ENCODE data around the gene TMCO2. TPM values are rescaled to one million over a fixed set of nuclear protein-coding genes. Genes with fewer than 3 reads are reported as not detected.
A peak's percentile ranks its signal among the peaks of the same experiment; 100 is the strongest.

Gene TMCO2
- total RNA-seq, 1 experiment from 2014 or later = not detected

DNA sequence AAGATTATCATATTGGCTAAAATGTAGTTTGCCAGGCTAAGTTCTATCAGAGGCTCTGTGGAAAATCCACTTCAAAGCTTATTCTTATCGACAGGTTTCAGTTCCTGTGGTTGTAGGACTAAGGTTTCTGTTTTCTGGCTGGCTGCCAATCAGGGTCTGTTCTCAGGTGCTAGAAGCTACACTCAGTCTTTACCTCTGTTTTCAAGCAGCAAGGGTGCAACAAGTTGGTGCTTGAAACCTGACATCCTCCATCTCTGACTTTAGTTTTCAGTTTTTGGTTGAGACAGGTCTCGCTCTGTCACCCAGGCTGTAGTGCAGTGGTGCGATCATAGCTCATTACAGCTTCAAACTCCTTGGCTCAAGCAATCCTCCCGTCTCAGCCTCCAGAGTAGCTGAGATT lies 15.3 kb upstream of the TMCO2 start:
- Mint-ChIP-seq H3K9me3 (ENCODE audit: low read depth, unreplicated experiment) (no peaks in the 10 kb centered on the region), H3K27ac (ENCODE audit: unreplicated experiment) (no peak overlapping the region), H3K27me3 (ENCODE audit: unreplicated experiment) (no peaks in the 10 kb centered on the region), H3K4me1 (ENCODE audit: low read depth, unreplicated experiment) (no peaks in the 10 kb centered on the region), H3K36me3 (ENCODE audit: insufficient read depth, unreplicated experiment) (peaks cover 15% of the 10 kb centered on the region), H3K4me3 (ENCODE audit: low read depth, unreplicated experiment) (no peak overlapping the region)
- no TSS peak for BruUV-seq (replicated peaks)
- no peak for DNase-seq
- CTCF ChIA-PET = no interaction called here
- TF ChIP-seq, protein P1, sequence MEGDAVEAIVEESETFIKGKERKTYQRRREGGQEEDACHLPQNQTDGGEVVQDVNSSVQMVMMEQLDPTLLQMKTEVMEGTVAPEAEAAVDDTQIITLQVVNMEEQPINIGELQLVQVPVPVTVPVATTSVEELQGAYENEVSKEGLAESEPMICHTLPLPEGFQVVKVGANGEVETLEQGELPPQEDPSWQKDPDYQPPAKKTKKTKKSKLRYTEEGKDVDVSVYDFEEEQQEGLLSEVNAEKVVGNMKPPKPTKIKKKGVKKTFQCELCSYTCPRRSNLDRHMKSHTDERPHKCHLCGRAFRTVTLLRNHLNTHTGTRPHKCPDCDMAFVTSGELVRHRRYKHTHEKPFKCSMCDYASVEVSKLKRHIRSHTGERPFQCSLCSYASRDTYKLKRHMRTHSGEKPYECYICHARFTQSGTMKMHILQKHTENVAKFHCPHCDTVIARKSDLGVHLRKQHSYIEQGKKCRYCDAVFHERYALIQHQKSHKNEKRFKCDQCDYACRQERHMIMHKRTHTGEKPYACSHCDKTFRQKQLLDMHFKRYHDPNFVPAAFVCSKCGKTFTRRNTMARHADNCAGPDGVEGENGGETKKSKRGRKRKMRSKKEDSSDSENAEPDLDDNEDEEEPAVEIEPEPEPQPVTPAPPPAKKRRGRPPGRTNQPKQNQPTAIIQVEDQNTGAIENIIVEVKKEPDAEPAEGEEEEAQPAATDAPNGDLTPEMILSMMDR (IDR thresholded peaks at IDR 0.05; ENCODE audit: unreplicated experiment) = no peak
- intact Hi-C loops (cut with micrococcal nuclease; ENCODE audit: unreplicated experiment) = no loop called here

DNA sequence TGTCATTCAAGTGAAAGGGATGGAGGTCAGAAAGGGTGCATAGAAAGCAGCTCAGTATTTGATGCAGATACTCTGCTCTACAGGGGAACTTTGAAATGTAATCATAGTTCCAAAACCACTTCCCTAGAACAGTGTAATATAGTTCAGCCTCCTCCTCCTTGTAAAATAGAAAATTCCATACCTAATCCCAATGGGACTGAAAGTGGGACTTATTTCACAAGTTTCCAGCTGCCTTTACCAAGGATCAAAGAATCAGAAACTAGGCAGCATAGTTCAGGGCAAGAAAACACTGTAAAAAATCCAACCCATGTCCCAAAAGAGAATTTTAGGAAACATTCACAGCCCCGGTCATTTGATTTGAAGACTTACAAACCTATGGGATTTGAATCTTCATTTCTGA lies 8.1 kb upstream of the TMCO2 start:
- Mint-ChIP-seq H3K4me3 (ENCODE audit: low read depth, unreplicated experiment) (no peak overlapping the region), H3K27me3 (ENCODE audit: unreplicated experiment) (no peaks in the 10 kb centered on the region), H3K4me1 (ENCODE audit: low read depth, unreplicated experiment) (peaks cover 10% of the 10 kb centered on the region), H3K36me3 (ENCODE audit: insufficient read depth, unreplicated experiment) (peaks cover 6% of the 10 kb centered on the region), H3K27ac (ENCODE audit: unreplicated experiment) (no peak overlapping the region), H3K9me3 (ENCODE audit: low read depth, unreplicated experiment) (no peaks in the 10 kb centered on the region)
- CTCF ChIA-PET = no interaction called here
- TF ChIP-seq, protein P1 (IDR thresholded peaks at IDR 0.05; ENCODE audit: unreplicated experiment) = no peak
- BruUV-seq (replicated peaks) = no TSS peak
- intact Hi-C loops (cut with micrococcal nuclease; ENCODE audit: unreplicated experiment) = no loop called here
- DNase-seq = no peak

DNA sequence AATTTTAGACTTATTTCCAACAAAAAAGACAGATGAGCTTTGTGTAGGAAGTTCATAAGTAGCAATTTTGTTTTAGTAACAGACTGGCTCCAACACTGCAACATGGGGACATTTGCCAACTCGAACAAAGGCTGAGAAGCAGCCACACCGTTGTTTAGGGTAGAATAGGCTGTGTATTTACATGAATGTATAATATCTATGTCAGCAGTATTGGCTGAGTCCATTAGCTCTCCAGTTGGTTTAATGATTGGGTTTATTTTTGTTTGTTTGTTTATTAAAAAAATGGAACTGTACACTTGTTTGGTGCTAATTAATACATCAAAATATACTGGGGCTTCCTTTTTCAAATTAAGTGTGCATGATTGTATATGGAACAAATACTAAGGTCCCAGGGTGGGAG lies 7.3 kb upstream of the TMCO2 start:
- H3K4me1 Mint-ChIP-seq (ENCODE audit: low read depth, unreplicated experiment) = peaks cover 10% of the 10 kb centered on the region
- no peak overlapping the region for H3K4me3 Mint-ChIP-seq (ENCODE audit: low read depth, unreplicated experiment)
- CTCF ChIA-PET = no interaction called here
- H3K36me3 Mint-ChIP-seq (ENCODE audit: insufficient read depth, unreplicated experiment) = peaks cover 6% of the 10 kb centered on the region
- no peaks in the 10 kb centered on the region for H3K27me3 Mint-ChIP-seq (ENCODE audit: unreplicated experiment)
- H3K27ac Mint-ChIP-seq (ENCODE audit: unreplicated experiment) = no peak overlapping the region
- BruUV-seq (replicated peaks) = no TSS peak
- intact Hi-C loops (cut with micrococcal nuclease; ENCODE audit: unreplicated experiment) = no loop called here
- H3K9me3 Mint-ChIP-seq (ENCODE audit: low read depth, unreplicated experiment) = no peaks in the 10 kb centered on the region
- DNase-seq = no peak
- TF ChIP-seq, protein P1 (IDR thresholded peaks at IDR 0.05; ENCODE audit: unreplicated experiment) = no peak

DNA sequence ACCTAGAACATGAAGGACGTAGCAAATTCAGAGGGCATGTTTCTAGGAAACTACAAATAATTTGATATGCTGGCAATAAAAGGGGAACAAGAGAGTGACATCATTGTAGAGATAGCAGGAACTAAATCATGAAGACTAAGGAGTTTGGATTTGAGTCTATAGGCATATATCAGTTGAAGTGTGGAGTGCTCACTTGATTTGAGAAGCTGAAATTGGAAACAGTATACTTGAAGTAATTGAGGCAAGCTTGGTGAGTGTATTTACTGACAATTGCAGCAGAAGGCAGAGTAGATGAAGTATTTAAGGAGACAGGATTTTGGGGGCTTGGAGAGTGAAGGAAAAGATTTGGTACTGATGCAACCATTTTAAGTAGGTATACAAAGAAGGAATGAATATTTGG lies 6.4 kb upstream of the TMCO2 start:
- CTCF ChIA-PET = no interaction called here
- no TSS peak for BruUV-seq (replicated peaks)
- Mint-ChIP-seq H3K4me3 (ENCODE audit: low read depth, unreplicated experiment) (no peak overlapping the region), H3K36me3 (ENCODE audit: insufficient read depth, unreplicated experiment) (peaks cover under 1% of the 10 kb centered on the region), H3K9me3 (ENCODE audit: low read depth, unreplicated experiment) (no peaks in the 10 kb centered on the region), H3K27me3 (ENCODE audit: unreplicated experiment) (no peaks in the 10 kb centered on the region), H3K27ac (ENCODE audit: unreplicated experiment) (peak overlapping the region; percentile 10), H3K4me1 (ENCODE audit: low read depth, unreplicated experiment) (peaks cover 10% of the 10 kb centered on the region)
- no peak for DNase-seq
- TF ChIP-seq, protein P1 (IDR thresholded peaks at IDR 0.05; ENCODE audit: unreplicated experiment) = no peak
- intact Hi-C loops (cut with micrococcal nuclease; ENCODE audit: unreplicated experiment) = no loop called here
